ENCODE measurements around the gene SPATS2.

Gene SPATS2

GRCh38 chr12:49538510-49539403 is 171.5 kb downstream of the SPATS2 start, which contains the start of gene KCNH3:
Gene KCNH3 (plus strand): TSS chr12:49539030. CDS start chr12:49539417, 387 bp downstream.
- H3K27ac ChIP-seq, result no peak within 1 kb of the TSS

GRCh38 chr12:49539406-49540228 is 172.4 kb downstream of the SPATS2 start:
- no peak overlapping the region for H3K27ac ChIP-seq
- TF ChIP-seq, protein P1, sequence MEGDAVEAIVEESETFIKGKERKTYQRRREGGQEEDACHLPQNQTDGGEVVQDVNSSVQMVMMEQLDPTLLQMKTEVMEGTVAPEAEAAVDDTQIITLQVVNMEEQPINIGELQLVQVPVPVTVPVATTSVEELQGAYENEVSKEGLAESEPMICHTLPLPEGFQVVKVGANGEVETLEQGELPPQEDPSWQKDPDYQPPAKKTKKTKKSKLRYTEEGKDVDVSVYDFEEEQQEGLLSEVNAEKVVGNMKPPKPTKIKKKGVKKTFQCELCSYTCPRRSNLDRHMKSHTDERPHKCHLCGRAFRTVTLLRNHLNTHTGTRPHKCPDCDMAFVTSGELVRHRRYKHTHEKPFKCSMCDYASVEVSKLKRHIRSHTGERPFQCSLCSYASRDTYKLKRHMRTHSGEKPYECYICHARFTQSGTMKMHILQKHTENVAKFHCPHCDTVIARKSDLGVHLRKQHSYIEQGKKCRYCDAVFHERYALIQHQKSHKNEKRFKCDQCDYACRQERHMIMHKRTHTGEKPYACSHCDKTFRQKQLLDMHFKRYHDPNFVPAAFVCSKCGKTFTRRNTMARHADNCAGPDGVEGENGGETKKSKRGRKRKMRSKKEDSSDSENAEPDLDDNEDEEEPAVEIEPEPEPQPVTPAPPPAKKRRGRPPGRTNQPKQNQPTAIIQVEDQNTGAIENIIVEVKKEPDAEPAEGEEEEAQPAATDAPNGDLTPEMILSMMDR (IDR thresholded peaks at IDR 0.05), result no peak
- TF ChIP-seq ZFX (IDR thresholded peaks at IDR 0.05; ENCODE audit: borderline replicate concordance), result no peak

More at GRCh38 chr12:49538510-49539403, 171.5 kb downstream of the SPATS2 start, which contains the start of gene KCNH3:
- TF ChIP-seq, protein P1 (IDR thresholded peaks at IDR 0.05), result no peak
- no peak for TF ChIP-seq ZFX (IDR thresholded peaks at IDR 0.05; ENCODE audit: borderline replicate concordance)

- TF ChIP-seq, protein P1 (IDR thresholded peaks at IDR 0.05), result no peak
- no peak for TF ChIP-seq ZFX (IDR thresholded peaks at IDR 0.05; ENCODE audit: borderline replicate concordance)
Measured at GRCh38 chr12:49540229-49541139, 173.2 kb downstream of the SPATS2 start.

GRCh38 chr12:49541140-49541861 is 174.0 kb downstream of the SPATS2 start:
- H3K27ac ChIP-seq, result no peak overlapping the region
- TF ChIP-seq, protein P1 (IDR thresholded peaks at IDR 0.05), result no peak
- TF ChIP-seq ZFX (IDR thresholded peaks at IDR 0.05; ENCODE audit: borderline replicate concordance), result no peak

More at GRCh38 chr12:49540229-49541139, 173.2 kb downstream of the SPATS2 start:
- no peak overlapping the region for H3K27ac ChIP-seq

- no peak for TF ChIP-seq ZFX (IDR thresholded peaks at IDR 0.05; ENCODE audit: borderline replicate concordance)
- TF ChIP-seq, protein P1 (IDR thresholded peaks at IDR 0.05), result no peak
- no peak overlapping the region for H3K27ac ChIP-seq
Measured at GRCh38 chr12:49541911-49542505, 174.7 kb downstream of the SPATS2 start.
